Stimulated activated naive CD8-positive, alpha-beta T cell treated with anti-CD3 and anti-CD28 coated beads, Interleukin-15, Interleukin-2, amounts not matched to agents 100 ng/mL and 50 ng/mL, for 24 hours (primary cell): ENCODE results near the gene UBR7.
A peak's percentile ranks its signal among the peaks of the same experiment; 100 is the strongest.

Experiments
- H3K27ac Mint-ChIP-seq: one replicate; pipeline ENCODE4 v1.8.0; 2021; ENCODE audit warnings: mild to moderate bottlenecking, mixed read lengths
- H3K27me3 Mint-ChIP-seq: one replicate; pipeline ENCODE4 v1.8.0; 2021; ENCODE audit warnings: mixed read lengths
- H3K36me3 Mint-ChIP-seq: one replicate; pipeline ENCODE4 v1.8.0; 2021; ENCODE audit warnings: low read depth, mixed read lengths
- H3K4me1 Mint-ChIP-seq: one replicate; pipeline ENCODE4 v1.8.0; 2021; ENCODE audit warnings: low read depth, mixed read lengths
- H3K4me3 Mint-ChIP-seq: one replicate; pipeline ENCODE4 v1.8.0; 2021; ENCODE audit warnings: mild to moderate bottlenecking, mixed read lengths
- H3K9me3 Mint-ChIP-seq: one replicate; pipeline ENCODE4 v1.8.0; 2021; ENCODE audit warnings: mixed read lengths

UBR7 gene

DNA sequence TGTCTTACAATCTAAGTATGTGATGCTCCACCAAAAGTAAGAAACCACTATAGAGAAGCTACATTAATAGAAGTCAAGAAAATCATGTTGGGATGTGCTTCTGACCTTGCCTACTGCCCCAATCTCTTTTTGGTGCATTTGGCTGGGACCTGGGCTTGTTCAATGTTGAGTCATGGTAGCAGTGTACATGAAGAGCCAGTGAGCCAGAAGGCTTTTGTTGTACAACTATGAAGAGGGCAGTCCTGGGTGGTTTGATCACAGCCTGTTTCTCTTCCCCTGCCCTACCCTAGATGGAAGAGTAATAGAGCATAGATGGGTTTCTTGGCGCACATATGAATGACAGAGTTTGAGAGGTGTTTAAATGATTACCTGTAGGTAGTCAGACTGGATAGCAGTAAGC, 56.4 kb downstream of the UBR7 start:
- Mint-ChIP-seq H3K4me1 (peaks cover 10% of the 10 kb centered on the region), H3K36me3 (peaks cover 21% of the 10 kb centered on the region), H3K27ac (no peak overlapping the region), H3K9me3 (no peaks in the 10 kb centered on the region), H3K27me3 (no peaks in the 10 kb centered on the region), H3K4me3 (no peak overlapping the region)

DNA sequence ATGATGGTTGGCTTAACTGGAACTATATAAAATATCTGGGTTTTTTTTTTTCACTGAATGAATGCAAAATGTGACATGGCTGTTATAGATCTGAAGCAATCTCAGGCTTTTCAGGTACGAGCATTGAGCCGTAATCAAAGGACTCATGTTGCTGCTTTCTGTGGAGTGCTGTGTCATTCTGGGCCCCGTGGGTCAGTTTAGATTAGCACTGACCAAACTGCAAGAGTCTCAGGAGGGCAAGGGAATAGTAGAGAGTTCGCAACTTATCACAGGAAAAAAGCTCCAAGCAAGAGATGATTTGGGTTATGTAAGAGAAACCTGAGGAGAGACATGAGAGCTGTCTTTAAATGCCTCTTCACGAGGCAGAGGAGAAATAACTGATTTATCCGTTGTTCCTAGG, 59.1 kb downstream of the UBR7 start:
- Mint-ChIP-seq H3K27me3 (no peaks in the 10 kb centered on the region), H3K36me3 (peaks cover 21% of the 10 kb centered on the region), H3K4me3 (no peak overlapping the region), H3K9me3 (no peaks in the 10 kb centered on the region), H3K27ac (no peak overlapping the region), H3K4me1 (peaks cover 10% of the 10 kb centered on the region)

DNA sequence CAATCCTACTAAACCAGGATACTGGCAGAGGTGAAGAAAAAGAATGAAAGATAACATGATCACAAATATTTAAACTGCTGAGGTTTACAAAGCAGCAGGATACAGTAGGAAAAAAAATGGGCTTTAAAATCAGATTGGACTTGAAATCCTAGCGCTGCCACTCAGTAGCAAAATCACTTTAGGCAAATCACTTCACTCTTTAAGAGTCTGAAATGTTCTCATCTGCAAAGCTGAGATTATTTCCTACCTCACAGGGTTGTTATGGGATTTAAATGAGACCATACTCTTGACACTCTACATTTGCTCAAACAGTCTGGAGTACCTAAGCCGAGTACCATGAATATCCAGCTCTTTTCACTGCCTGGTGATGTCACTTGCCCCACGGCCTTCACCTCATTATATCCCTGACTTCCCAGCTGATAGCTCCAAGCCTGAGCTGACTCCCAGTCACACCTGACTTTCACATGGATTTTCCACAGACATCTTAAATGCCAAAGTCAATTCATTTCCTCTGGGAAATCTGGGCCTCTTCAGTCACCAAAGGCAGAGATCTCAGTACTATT, 60.2 kb downstream of the UBR7 start:
- Mint-ChIP-seq H3K27ac (no peak overlapping the region), H3K9me3 (no peaks in the 10 kb centered on the region), H3K4me1 (peaks cover 10% of the 10 kb centered on the region), H3K27me3 (no peaks in the 10 kb centered on the region), H3K4me3 (no peak overlapping the region), H3K36me3 (peaks cover 23% of the 10 kb centered on the region)

DNA sequence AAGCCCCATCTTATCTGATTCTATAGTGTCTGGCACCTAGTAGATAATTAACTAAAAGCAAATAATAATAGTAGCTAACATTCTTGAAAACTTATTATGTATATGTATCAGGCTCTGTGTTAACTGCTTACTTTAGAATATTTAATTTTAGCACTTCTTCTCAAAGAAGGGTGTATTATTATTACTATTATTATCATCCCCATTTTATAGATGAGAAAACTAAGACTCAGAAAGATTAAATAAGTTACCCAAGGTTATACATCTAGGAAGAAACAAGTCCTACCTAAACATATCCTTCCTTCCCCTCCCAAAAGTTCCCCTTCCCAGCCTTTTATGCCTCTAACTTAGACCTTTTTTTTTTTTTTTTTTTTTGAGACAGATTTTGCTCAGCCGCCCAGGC, 61.4 kb downstream of the UBR7 start:
- Mint-ChIP-seq H3K27me3 (no peaks in the 10 kb centered on the region), H3K4me3 (no peak overlapping the region), H3K36me3 (peaks cover 16% of the 10 kb centered on the region), H3K27ac (no peak overlapping the region), H3K4me1 (peaks cover 6% of the 10 kb centered on the region), H3K9me3 (no peaks in the 10 kb centered on the region)

DNA sequence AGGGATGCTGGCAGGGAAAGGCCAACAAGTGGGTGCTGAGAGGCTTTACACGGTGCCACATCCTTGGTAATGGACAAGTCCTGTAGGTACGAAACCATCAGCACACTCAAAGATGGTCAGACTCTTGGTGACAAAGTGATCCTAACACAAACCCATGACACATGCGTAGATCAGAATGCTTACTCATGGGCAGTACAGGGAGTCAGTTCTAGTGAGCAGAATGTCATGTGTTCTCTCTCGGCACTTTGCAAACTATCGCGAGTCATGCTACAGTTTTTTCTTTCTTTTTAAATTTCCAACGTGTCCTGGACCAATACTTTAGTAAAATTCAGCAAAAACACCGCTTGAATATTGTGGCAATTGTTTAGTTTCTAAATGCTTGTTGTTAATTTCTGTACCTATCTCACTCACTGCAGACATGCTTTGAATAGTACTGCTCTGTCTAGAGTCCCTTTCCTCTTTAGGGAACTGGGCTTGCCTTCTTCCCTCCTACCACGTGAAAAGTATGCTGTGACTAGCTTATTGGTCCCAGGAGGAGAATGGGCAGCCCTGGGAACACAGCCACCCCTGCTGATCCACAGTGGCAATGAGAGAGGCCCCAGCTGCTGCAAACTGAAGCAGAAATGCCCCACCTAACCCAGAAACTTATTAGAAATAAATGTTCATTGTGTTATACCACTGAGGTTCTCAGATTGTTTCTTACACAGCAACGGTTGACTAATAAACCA, 62.4 kb downstream of the UBR7 start:
- Mint-ChIP-seq H3K4me3 (no peak overlapping the region), H3K27ac (no peak overlapping the region), H3K27me3 (no peaks in the 10 kb centered on the region), H3K4me1 (peaks cover under 1% of the 10 kb centered on the region), H3K9me3 (no peaks in the 10 kb centered on the region), H3K36me3 (peaks cover 12% of the 10 kb centered on the region)

DNA sequence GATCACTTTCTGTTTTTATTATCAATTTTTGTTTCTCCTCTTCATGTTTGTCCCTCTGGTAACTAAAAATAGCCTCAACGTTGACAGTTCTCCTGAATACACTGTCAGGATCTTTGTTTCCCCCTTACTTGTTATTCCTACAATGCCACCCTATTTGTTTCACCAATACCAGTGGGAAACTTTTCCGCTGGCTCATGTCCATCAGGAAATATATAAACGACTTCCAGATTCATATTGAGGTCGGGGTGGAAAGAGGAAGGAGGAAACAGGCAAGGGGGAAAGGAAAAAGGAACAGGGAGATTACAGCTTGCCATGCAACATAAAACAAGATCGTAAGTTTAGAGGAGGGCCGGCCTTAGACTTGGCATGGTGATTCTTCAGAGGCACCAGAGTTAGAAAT, 64.1 kb downstream of the UBR7 start:
- Mint-ChIP-seq H3K4me3 (no peak overlapping the region), H3K27ac (peak overlapping the region; percentile 53), H3K36me3 (peaks cover 8% of the 10 kb centered on the region)

DNA sequence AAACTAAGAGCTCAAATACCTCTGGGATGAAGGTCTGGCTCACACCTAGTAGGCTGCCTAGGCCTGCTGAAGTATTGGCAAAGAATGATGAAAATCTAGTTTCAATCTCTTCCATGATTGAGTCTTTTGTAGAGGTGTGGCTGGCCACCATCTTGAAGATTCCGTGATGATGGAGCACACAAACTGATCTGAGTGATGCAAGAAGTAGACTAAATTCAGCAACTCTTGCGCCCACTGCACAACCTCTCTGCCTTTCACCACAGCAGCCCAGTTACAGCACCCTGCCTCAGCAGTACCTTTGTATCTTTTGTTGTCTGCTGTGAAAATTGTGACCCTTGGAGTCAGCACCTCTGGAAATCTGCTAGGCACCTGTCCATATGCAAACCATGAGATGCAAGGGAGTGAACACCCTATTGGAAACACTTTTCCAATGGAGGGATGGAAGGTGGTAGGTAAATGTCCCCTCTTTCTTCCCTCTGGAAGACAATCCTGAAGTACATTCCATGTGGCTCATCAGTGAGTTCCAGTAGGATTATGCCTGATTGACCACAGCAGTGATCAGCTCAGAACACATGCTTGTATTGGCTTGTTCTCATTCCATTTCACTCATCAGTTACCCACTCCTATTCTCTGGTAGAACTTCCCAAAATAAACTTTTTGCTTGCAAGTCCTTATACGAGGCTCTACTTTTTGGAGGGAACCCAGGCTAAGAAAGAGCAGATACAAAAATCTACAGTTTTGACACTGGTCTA, 67.2 kb downstream of the UBR7 start:
- H3K27ac Mint-ChIP-seq: no peak overlapping the region
- H3K4me1 Mint-ChIP-seq: no peaks in the 10 kb centered on the region
- H3K27me3 Mint-ChIP-seq: no peaks in the 10 kb centered on the region
- no peak overlapping the region for H3K4me3 Mint-ChIP-seq
- peaks cover 10% of the 10 kb centered on the region for H3K36me3 Mint-ChIP-seq
- no peaks in the 10 kb centered on the region for H3K9me3 Mint-ChIP-seq

More for the DNA sequence above, 64.1 kb downstream of the UBR7 start:
- Mint-ChIP-seq H3K4me1 (no peaks in the 10 kb centered on the region), H3K27me3 (no peaks in the 10 kb centered on the region), H3K9me3 (no peaks in the 10 kb centered on the region)

DNA sequence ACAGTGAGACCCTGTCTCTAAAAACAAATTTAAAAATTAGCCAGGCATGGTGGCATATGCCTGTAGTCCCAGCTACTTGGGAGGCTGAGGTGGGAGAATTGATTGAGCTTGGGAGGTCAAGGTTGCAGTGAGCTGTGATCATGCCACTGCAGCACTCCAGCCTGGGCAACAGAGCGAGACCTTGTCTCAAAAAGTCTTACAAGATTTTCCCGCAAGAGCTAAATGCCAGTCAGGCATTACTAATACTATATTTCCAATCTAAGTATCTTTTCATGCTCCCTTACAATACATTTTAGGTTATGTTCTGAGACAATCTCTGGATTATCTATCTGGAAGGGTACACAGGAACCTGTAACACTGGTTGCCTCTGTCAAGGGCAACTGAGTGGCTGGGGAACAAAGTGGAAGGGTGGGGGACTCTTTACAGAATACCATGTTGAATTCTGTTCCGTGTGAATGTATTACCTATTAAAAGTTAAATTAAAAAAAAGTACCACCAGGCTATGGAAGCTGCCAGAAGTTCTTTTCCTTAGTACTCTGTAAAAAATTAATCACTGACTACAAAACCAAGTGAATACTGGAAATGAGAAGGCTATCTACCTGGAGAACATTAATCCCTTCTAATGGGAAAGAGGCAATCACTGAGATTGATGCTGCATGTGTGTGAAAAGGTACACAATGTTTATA, 69.1 kb downstream of the UBR7 start:
- H3K27ac Mint-ChIP-seq: no peak overlapping the region
- no peak overlapping the region for H3K4me3 Mint-ChIP-seq
- H3K4me1 Mint-ChIP-seq: no peaks in the 10 kb centered on the region

More for the DNA sequence above, 69.1 kb downstream of the UBR7 start:
- H3K36me3 Mint-ChIP-seq: peaks cover 9% of the 10 kb centered on the region
- H3K9me3 Mint-ChIP-seq: no peaks in the 10 kb centered on the region
- no peaks in the 10 kb centered on the region for H3K27me3 Mint-ChIP-seq
